ENCODE measurements around the gene FERMT1.

- TF ChIP-seq EZH2 (IDR thresholded peaks at IDR 0.05; ENCODE audit: borderline replicate concordance, insufficient read depth, low read depth, low read length, poor library complexity, severe bottlenecking) (no peak), CTCF (IDR thresholded peaks at IDR 0.05) (no peak)
These were observed 86.6 kb downstream of the FERMT1 start for GRCh38 chr20:6036213-6036612.

Measured in B cell (primary cell).